ENCODE results near the gene QRSL1.
"Not testable (repeated sequence)": the region's sequence is repeated elsewhere in the genome, so short reads cannot be mapped to it uniquely, and the experiment has no call there.

The QRSL1 gene

GRCh38 chr6:106623039-106623438 lies 6.3 kb upstream of the QRSL1 start:
- Histone ChIP-seq H3K27ac (no peak overlapping the region), H3K27me3 (no peaks in the 10 kb centered on the region), H3K9me3 (no peaks in the 10 kb centered on the region), H3K36me3 (peaks cover 0 to 8% (median 6%) of the 10 kb centered on the region in 3 donors), H3K4me3 (no peak overlapping the region), H3K4me1 (peaks cover 0 to 3% (median 0%) of the 10 kb centered on the region in 4 donors)
- DNase-seq: no peak
- TF ChIP-seq CTCF (IDR thresholded peaks at IDR 0.05): no peak
- intact Hi-C loops (cut with DNase I; ENCODE audit: low total_unique reads): no loop called here

DNA sequence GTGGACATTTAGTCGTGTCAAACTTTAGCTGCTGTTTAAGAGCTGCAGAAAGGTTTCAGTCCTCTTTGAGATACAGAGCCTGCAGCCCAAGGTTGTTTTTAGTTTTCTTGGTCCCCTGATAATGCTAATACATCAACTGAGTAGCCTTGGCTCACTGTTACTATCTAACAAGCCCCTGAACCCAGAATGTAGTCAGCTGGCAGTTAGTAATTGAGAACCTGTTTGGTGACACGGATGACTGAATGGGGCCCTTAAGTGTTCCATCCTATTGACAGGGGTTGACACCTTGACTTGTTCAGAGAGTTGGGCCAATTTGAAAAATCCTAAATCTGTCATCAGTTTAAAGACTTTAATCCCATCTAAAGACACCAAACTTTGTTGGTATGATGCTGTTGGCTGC lies 2.9 kb upstream of the QRSL1 start:
- TF ChIP-seq CTCF (IDR thresholded peaks at IDR 0.05): no peak
- Histone ChIP-seq H3K36me3 (peaks cover 0 to 6% (median 0%) of the 10 kb centered on the region in 3 donors), H3K27ac (no peak overlapping the region), H3K9me3 (no peaks in the 10 kb centered on the region), H3K27me3 (no peaks in the 10 kb centered on the region), H3K4me3 (no peak overlapping the region), H3K4me1 (peaks cover 0 to 16% (median 10%) of the 10 kb centered on the region in 4 donors)
- intact Hi-C loops (cut with DNase I; ENCODE audit: low total_unique reads): no loop called here
- DNase-seq: no peak

GRCh38 chr6:106627760-106628159 lies 1.6 kb upstream of the QRSL1 start:
- H3K27me3 ChIP-seq; H3K27ac ChIP-seq; DNase-seq; H3K9me3 ChIP-seq; H3K36me3 ChIP-seq; intact Hi-C loops (cut with DNase I; ENCODE audit: low total_unique reads); H3K4me3 ChIP-seq: not testable (repeated sequence)
- H3K4me1 ChIP-seq: peaks cover 0 to 16% (median 10%) of the 10 kb centered on the region in 4 donors

- intact Hi-C loops (cut with DNase I; ENCODE audit: low total_unique reads): no loop called here
- peak overlapping the region; percentile 66 to 83 for H3K27ac ChIP-seq
- peak overlapping the region; percentile 68 to 95 for H3K4me3 ChIP-seq
- TF ChIP-seq CTCF (IDR thresholded peaks at IDR 0.05): no peak
- H3K36me3 ChIP-seq: no peaks in the 10 kb centered on the region
- DNase-seq: no peak
- no peaks in the 10 kb centered on the region for H3K9me3 ChIP-seq
- H3K27me3 ChIP-seq: no peaks in the 10 kb centered on the region
- H3K4me1 ChIP-seq: peaks cover 0 to 16% (median 10%) of the 10 kb centered on the region in 4 donors
Observed at GRCh38 chr6:106628658-106629102, 698 bp upstream of the QRSL1 start.

DNA sequence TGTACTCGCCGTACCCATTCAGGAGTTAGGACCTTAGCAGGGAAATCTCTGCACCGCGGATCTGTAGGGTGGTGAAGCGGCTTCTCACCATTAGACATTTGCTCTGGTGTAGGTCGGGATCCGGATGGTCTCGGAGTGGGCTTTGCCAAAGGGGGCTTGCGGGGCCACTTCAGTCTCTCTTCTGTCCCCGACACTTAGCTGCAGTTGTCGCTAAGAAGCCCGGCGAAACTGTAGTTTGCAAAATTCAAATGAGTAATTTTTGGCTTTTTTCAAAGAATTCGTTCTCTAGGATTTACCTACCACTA lies 433 bp downstream of the QRSL1 start:
- Histone ChIP-seq H3K27ac (peak overlapping the region; percentile 66 to 83), H3K27me3 (no peaks in the 10 kb centered on the region), H3K4me1 (peaks cover 0 to 16% (median 10%) of the 10 kb centered on the region in 4 donors), H3K36me3 (no peaks in the 10 kb centered on the region), H3K9me3 (no peaks in the 10 kb centered on the region), H3K4me3 (peak overlapping the region; percentile 68 to 95)
- DNase-seq: no peak
- TF ChIP-seq CTCF (IDR thresholded peaks at IDR 0.05): no peak
- intact Hi-C loops (cut with DNase I; ENCODE audit: low total_unique reads): no loop called here

GRCh38 chr6:106630366-106630765 lies 988 bp downstream of the QRSL1 start:
- no peak for TF ChIP-seq CTCF (IDR thresholded peaks at IDR 0.05)
- intact Hi-C loops (cut with DNase I; ENCODE audit: low total_unique reads): no loop called here
- Histone ChIP-seq H3K27ac (no peak overlapping the region), H3K4me3 (peak overlapping the region; percentile 68 to 95), H3K4me1 (peaks cover 0 to 16% (median 10%) of the 10 kb centered on the region in 4 donors), H3K9me3 (no peaks in the 10 kb centered on the region), H3K27me3 (no peaks in the 10 kb centered on the region), H3K36me3 (no peaks in the 10 kb centered on the region)
- DNase-seq: no peak
